HUES48 (cell line): ENCODE results near the gene SCN1B.

ENCODE experiments used
- H3K27ac ChIP-seq: one replicate; pipeline ENCODE4 v1.7.0; 2013; ENCODE audit warnings: low read depth, low read length, inconsistent platforms
- H3K27me3 ChIP-seq: 2 replicates; pipeline ENCODE4 v1.6.1; 2013; ENCODE audit warnings: mild to moderate bottlenecking, low read length; ENCODE audit not compliant: control insufficient read depth, insufficient read depth
- H3K36me3 ChIP-seq: 2 replicates; pipeline ENCODE4 v1.6.1; 2013; ENCODE audit warnings: low read length; ENCODE audit not compliant: control insufficient read depth, insufficient read depth
- H3K4me1 ChIP-seq: 2 replicates; pipeline ENCODE4 v1.6.1; 2013; ENCODE audit warnings: mild to moderate bottlenecking, low read length; ENCODE audit not compliant: control insufficient read depth, insufficient read depth
- H3K4me3 ChIP-seq: 2 replicates; pipeline ENCODE4 v1.5.1; 2013; ENCODE audit warnings: mild to moderate bottlenecking, low read depth, low read length
- H3K9ac ChIP-seq: 2 replicates; pipeline ENCODE4 v1.6.1; 2013; ENCODE audit warnings: mild to moderate bottlenecking, low read depth, low read length, moderate library complexity
- H3K9me3 ChIP-seq: 2 replicates; pipeline ENCODE4 v1.6.1; 2013; ENCODE audit warnings: low read length; ENCODE audit not compliant: control insufficient read depth, insufficient read depth

Gene SCN1B

GRCh38 chr19:35040826-35041547, 10.7 kb downstream of the SCN1B start:
- Histone ChIP-seq H3K9me3 (no peaks in the 10 kb centered on the region), H3K4me3 (peak overlapping the region; percentile 48), H3K9ac (peak overlapping the region; percentile 1; the same call in 1 of the 2 replicates), H3K36me3 (no peaks in the 10 kb centered on the region), H3K4me1 (peaks cover 22% of the 10 kb centered on the region), H3K27me3 (no peaks in the 10 kb centered on the region), H3K27ac (peak overlapping the region; percentile 70)

DNA sequence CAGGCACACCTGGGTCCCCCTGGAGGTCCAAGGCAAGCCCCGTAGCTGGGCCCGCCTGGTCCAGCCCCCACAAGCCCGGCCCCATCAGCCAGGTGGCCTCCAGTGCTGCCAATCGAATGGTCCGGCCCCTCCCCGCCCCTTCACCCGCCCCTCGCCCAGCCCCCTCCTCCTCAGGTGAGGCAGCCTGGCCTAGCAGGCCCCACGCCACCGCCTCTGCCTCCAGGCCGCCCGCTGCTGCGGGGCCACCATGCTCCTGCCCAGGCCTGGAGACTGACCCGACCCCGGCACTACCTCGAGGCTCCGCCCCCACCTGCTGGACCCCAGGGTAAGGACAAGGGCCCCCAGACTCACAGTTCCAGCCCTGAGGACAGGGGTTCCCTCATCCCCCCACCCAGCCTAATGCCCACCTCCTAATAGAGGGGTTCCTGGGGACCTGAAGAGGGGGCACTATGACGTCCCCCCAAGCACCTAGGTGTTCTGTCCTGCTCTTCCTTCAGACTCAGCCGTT, 11.3 kb downstream of the SCN1B start, which contains the start of gene HPN:
HPN (plus strand) TSS at position 174 of the 508 bp plus-strand sequence. CDS start 786 bp downstream, outside the sequence.
- H3K9me3 ChIP-seq, result no peaks in the 10 kb centered on the region
- no peaks in the 10 kb centered on the region for H3K27me3 ChIP-seq
- peak within 1 kb of the TSS; percentile 70 for H3K27ac ChIP-seq
- H3K4me1 ChIP-seq, result peaks cover 22% of the 10 kb centered on the region
- H3K36me3 ChIP-seq, result no peaks in the 10 kb centered on the region
- H3K9ac ChIP-seq, result peak within 1 kb of the TSS; percentile 53
- H3K4me3 ChIP-seq, result peak within 1 kb of the TSS; percentile 66

DNA sequence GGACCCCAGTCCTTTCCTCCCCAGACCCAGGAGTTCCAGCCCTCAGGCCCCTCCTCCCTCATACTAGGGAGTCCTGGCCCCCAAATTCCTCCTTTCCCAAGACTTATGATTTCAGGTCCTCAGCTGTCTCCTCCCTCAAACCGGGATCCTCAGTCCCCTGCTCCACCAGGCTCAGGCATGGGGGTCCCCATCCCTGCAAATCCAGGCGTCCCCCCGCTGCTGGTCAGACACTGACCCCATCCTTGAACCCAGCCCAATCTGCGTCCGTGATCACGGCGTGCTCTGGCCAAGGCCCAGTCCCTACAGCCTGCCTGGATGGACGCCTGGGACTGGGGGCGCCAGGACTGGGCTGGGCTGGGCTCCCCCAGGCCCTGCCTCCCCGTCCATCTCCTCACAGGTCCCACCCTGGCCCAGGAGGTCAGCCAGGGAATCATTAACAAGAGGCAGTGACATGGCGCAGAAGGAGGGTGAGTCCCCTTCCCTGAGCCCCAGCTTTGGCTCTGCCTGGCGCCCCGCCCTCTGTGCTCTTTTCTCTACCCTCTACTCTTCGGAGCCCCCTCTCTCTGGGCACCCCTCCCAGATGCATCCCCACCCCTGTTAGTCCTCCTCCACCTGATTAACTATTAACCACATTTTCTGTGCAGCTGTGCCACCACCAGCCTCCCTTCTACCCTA, 11.9 kb downstream of the SCN1B start:
- Histone ChIP-seq H3K9ac (peak overlapping the region; percentile 53), H3K36me3 (no peaks in the 10 kb centered on the region), H3K27ac (no peak overlapping the region), H3K9me3 (no peaks in the 10 kb centered on the region), H3K27me3 (no peaks in the 10 kb centered on the region), H3K4me3 (peak overlapping the region; percentile 66), H3K4me1 (peaks cover 22% of the 10 kb centered on the region)

GRCh38 chr19:35042954-35043604, 12.8 kb downstream of the SCN1B start:
- Histone ChIP-seq H3K27me3 (no peaks in the 10 kb centered on the region), H3K27ac (no peak overlapping the region), H3K4me1 (peaks cover 22% of the 10 kb centered on the region), H3K9me3 (no peaks in the 10 kb centered on the region), H3K4me3 (no peak overlapping the region), H3K36me3 (no peaks in the 10 kb centered on the region), H3K9ac (no peak overlapping the region)

DNA sequence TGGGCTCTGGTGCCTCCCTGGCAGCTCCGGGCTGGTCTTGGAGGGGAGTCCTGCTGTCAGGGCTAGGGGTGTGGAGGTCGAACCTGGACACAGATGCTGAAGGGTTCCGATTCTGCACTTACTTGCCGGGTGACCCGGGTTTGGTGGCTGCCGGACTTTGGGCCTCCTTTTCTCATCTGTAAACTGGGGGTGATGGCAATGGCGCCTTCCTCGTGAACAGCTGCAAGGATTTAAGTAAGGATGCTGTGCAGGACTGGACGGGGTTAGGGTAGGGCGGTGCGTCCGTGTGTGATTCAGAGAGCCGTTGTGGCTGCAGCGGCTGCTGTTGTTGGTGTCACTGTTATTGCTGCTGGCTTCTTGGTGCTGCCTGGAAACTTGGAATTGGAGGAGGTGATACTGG, 13.6 kb downstream of the SCN1B start:
- Histone ChIP-seq H3K36me3 (no peaks in the 10 kb centered on the region), H3K4me3 (no peak overlapping the region), H3K9me3 (no peaks in the 10 kb centered on the region), H3K4me1 (peaks cover 22% of the 10 kb centered on the region), H3K27ac (no peak overlapping the region), H3K27me3 (no peaks in the 10 kb centered on the region), H3K9ac (no peak overlapping the region)

DNA sequence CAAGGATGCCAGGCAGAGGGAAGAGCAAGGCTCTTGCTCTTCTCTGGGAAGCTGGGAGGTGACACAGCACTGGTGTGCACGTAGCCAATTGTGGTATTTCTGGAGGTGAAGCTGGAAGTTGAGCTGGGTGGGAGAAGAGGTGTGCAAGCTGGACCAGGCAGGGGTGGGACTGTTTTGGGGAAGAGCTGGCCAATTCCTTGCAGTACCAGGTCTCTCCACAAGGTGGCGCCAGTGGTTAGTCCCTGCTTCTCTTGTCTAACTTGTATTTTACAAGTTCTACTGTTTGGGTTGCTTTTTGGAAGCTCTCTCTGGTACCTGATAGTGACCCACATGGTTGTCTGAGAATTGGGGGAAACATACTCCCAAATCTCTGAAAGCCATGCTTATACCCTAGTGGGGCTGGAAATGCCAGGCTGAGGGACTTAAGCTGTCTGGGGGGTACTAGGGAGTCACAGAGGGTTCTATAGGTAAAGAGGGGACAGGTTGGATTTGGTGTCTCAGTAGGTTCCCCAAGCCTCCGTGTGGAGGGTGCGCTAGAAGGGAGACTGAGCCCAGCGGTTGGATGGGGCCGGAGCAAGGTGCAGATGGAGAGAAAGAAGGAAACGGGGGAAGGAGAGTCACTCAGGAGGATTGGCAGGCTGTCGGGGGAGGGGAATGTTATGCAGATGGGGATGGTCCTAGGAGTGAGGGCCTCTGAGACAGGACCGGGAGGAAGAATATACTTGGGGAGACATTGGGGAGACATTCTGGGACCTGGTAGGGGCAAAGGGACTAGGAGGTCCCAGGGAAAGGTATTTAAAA, 14.2 kb downstream of the SCN1B start:
- H3K36me3 ChIP-seq, result no peaks in the 10 kb centered on the region
- H3K9ac ChIP-seq, result no peak overlapping the region
- peaks cover 16% of the 10 kb centered on the region for H3K4me1 ChIP-seq
- no peak overlapping the region for H3K27ac ChIP-seq
- no peaks in the 10 kb centered on the region for H3K27me3 ChIP-seq
- no peak overlapping the region for H3K4me3 ChIP-seq
- no peaks in the 10 kb centered on the region for H3K9me3 ChIP-seq

GRCh38 chr19:35045667-35046300, 15.5 kb downstream of the SCN1B start:
- H3K27ac ChIP-seq, result no peak overlapping the region
- peaks cover 4% of the 10 kb centered on the region for H3K36me3 ChIP-seq
- H3K4me3 ChIP-seq, result no peak overlapping the region
- H3K9ac ChIP-seq, result no peak overlapping the region
- H3K4me1 ChIP-seq, result peaks cover 9% of the 10 kb centered on the region
- no peaks in the 10 kb centered on the region for H3K27me3 ChIP-seq
- no peaks in the 10 kb centered on the region for H3K9me3 ChIP-seq

GRCh38 chr19:35046461-35046860, 16.2 kb downstream of the SCN1B start:
- Histone ChIP-seq H3K9me3 (no peaks in the 10 kb centered on the region), H3K9ac (no peak overlapping the region), H3K27ac (no peak overlapping the region), H3K36me3 (peaks cover 4% of the 10 kb centered on the region), H3K4me3 (no peak overlapping the region), H3K27me3 (no peaks in the 10 kb centered on the region), H3K4me1 (peaks cover 5% of the 10 kb centered on the region; the same call in 1 of the 2 replicates)

GRCh38 chr19:35048911-35049411, 18.7 kb downstream of the SCN1B start:
- Histone ChIP-seq H3K4me3 (no peak overlapping the region), H3K9me3 (no peaks in the 10 kb centered on the region), H3K36me3 (peaks cover 4% of the 10 kb centered on the region), H3K27ac (no peak overlapping the region), H3K27me3 (no peaks in the 10 kb centered on the region), H3K4me1 (no peaks in the 10 kb centered on the region; the same call in 1 of the 2 replicates), H3K9ac (no peak overlapping the region)

DNA sequence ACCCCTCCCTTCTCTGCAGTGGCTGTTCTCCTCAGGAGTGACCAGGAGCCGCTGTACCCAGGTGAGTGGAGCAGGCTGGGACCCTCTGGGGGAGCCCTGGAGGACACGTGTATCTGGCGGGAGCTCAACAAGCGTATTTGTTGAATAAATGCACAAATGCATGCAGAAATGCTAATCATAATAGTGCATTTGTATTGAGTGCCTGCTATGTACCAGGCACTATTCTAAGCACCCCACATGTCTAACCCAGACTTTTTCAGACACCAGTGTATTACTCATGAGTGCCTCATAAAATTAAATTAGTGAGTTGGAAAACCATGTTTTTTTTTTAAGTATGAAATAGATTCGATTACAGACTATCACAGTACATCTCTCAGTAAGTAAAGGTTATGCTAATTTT, 19.2 kb downstream of the SCN1B start:
- H3K9ac ChIP-seq, result no peak overlapping the region
- H3K9me3 ChIP-seq, result no peaks in the 10 kb centered on the region
- H3K27ac ChIP-seq, result no peak overlapping the region
- peaks cover 4% of the 10 kb centered on the region for H3K36me3 ChIP-seq
- H3K4me3 ChIP-seq, result no peak overlapping the region
- H3K4me1 ChIP-seq, result no peaks in the 10 kb centered on the region; the same call in 1 of the 2 replicates
- no peaks in the 10 kb centered on the region for H3K27me3 ChIP-seq
